H1 (cell line): Measurements from ENCODE around the gene CPED1. TPM values are rescaled to one million over a fixed set of nuclear protein-coding genes. Genes with fewer than 3 reads are reported as not detected.

Source experiments
- CTCF ChIA-PET: fragments of 300-600 bp; sonication (Branson Sonifier 250); formaldehyde crosslinking; loops from one replicate; lab custom pipeline; 2021; ENCODE audit not compliant: partially characterized antibody; lab: Charles Lee
- POLR2A ChIA-PET: fragments of 300-600 bp; sonication (Branson Sonifier 250); formaldehyde crosslinking; loops from one replicate; lab custom pipeline; 2021; ENCODE audit warnings: inconsistent platforms; ENCODE audit not compliant: partially characterized antibody; lab: Charles Lee
- DNase-seq, 2 experiments: peaks; one replicate each; pipeline versions ENCODE4 v3.0.0 to v3.0.0-alpha.2; 2010 to 2022; ENCODE audit warnings: low spot score in 2 of 2, low read depth in 1 of 2, mixed read lengths in 1 of 2
- FAIRE-seq: peaks from 2 replicates; lab custom pipeline; 2011; peaks lifted over from hg19 to GRCh38; lab: Jason Lieb, UNC
- H2AFZ ChIP-seq: 2 replicates; pipeline ENCODE4 v1.8.1; 2012; ENCODE audit warnings: low read length, inconsistent platforms
- H2AK5ac ChIP-seq: 2 replicates; pipeline ENCODE4 v1.6.1; 2013; ENCODE audit warnings: low read depth, low read length
- H2BK120ac ChIP-seq: replicated peaks from 2 replicates; pipeline ENCODE3; 2013; ENCODE audit warnings: low read depth, low read length, inconsistent platforms
- H2BK12ac ChIP-seq: 2 replicates; pipeline ENCODE4 v1.6.1; 2013; ENCODE audit warnings: low read depth, low read length
- H2BK15ac ChIP-seq: 2 replicates; pipeline ENCODE4 v1.6.1; 2013; ENCODE audit warnings: low read length
- H2BK20ac ChIP-seq: 2 replicates; pipeline ENCODE4 v1.6.1; 2013; ENCODE audit warnings: low read length
- H2BK5ac ChIP-seq: 2 replicates; pipeline ENCODE4 v1.6.1; 2013; ENCODE audit warnings: low read depth, low read length
- H3K14ac ChIP-seq: 2 replicates; pipeline ENCODE4 v1.6.1; 2013; ENCODE audit warnings: inconsistent platforms; ENCODE audit not compliant: insufficient read length
- H3K18ac ChIP-seq: 2 replicates; pipeline ENCODE4 v1.6.1; 2013; ENCODE audit warnings: low read length; ENCODE audit errors: extremely low read depth
- H3K23ac ChIP-seq: 2 replicates; pipeline ENCODE4 v1.6.1; 2013; ENCODE audit warnings: inconsistent platforms; ENCODE audit not compliant: insufficient read length
- H3K23me2 ChIP-seq: 2 replicates; pipeline ENCODE4 v1.6.1; 2013; ENCODE audit warnings: low read depth, low read length
- H3K27ac ChIP-seq: 2 replicates; pipeline ENCODE4 v1.6.1; 2011; ENCODE audit warnings: low read depth, low read length, inconsistent platforms
- H3K27me3 ChIP-seq, 4 experiments: replicated peaks in 1 of 4; 1 replicate in 1 of 4; 2 replicates in 3 of 4; pipeline versions ENCODE4 v1.6.1 to v1.8.1; 2011 to 2013; ENCODE audit warnings: low read length in 3 of 4, mild to moderate bottlenecking in 3 of 4, inconsistent platforms in 2 of 4, mixed read lengths in 2 of 4, moderate library complexity in 1 of 4; ENCODE audit not compliant: control insufficient read depth in 3 of 4, insufficient read depth in 3 of 4; ENCODE audit errors: extremely low read depth in 1 of 4
- H3K36me3 ChIP-seq, 4 experiments: 2 replicates each; pipeline versions ENCODE4 v1.6.1 to v1.8.1; 2011 to 2013; ENCODE audit warnings: mild to moderate bottlenecking in 4 of 4, low read length in 3 of 4, moderate library complexity in 2 of 4, control low read depth in 1 of 4, inconsistent platforms in 1 of 4; ENCODE audit not compliant: insufficient read depth in 4 of 4, control insufficient read depth in 2 of 4
- H3K4ac ChIP-seq: replicated peaks from 2 replicates; pipeline ENCODE3; 2013; ENCODE audit warnings: low read length, low read depth, mixed read lengths, inconsistent platforms; ENCODE audit not compliant: insufficient read length
- H3K4me1 ChIP-seq, 4 experiments: replicated peaks in 1 of 4; 1 replicate in 1 of 4; 2 replicates in 3 of 4; pipeline versions ENCODE4 v1.6.1 to v1.8.1; 2011 to 2013; ENCODE audit warnings: low read length in 3 of 4, inconsistent platforms in 2 of 4, mixed read lengths in 1 of 4; ENCODE audit not compliant: insufficient read depth in 4 of 4, control insufficient read depth in 3 of 4
- H3K4me2 ChIP-seq, 2 experiments: 2 replicates each; pipeline versions ENCODE4 v1.6.1 to v1.8.1; 2011 to 2013; ENCODE audit warnings: low read depth in 2 of 2, low read length in 2 of 2, control low read depth in 1 of 2, inconsistent platforms in 1 of 2, mild to moderate bottlenecking in 1 of 2; ENCODE audit not compliant: insufficient read depth in 1 of 2
- H3K4me3 ChIP-seq, 4 experiments: fragments of 200-600, 300-600 bp in 1 of 4; sonication (generic), shearing (Covaris generic), sonication (Bioruptor Twin) in 1 of 4; 2 replicates each; pipeline versions ENCODE4 v1.5.1 to v1.8.1; 2011 to 2016; ENCODE audit warnings: low read length in 4 of 4, low read depth in 3 of 4, control low read depth in 2 of 4, inconsistent platforms in 2 of 4, mild to moderate bottlenecking in 2 of 4, mixed read lengths in 1 of 4, moderate library complexity in 1 of 4; ENCODE audit not compliant: insufficient read depth in 2 of 4; ENCODE audit errors: extremely low read depth in 1 of 4
- H3K56ac ChIP-seq: replicated peaks from 2 replicates; pipeline ENCODE3; 2013; ENCODE audit warnings: low read depth, mild to moderate bottlenecking, mixed read lengths, low read length, inconsistent platforms; ENCODE audit not compliant: insufficient read length
- H3K79me1 ChIP-seq: 2 replicates; pipeline ENCODE4 v1.6.1; 2013; ENCODE audit warnings: low read depth, low read length, control low read depth
- H3K79me2 ChIP-seq, 2 experiments: 2 replicates each; pipeline versions ENCODE4 v1.6.1 to v1.8.1; 2012 to 2013; ENCODE audit warnings: low read length in 2 of 2, mild to moderate bottlenecking in 2 of 2, inconsistent platforms in 1 of 2; ENCODE audit not compliant: insufficient read depth in 2 of 2, control insufficient read depth in 1 of 2
- H3K9ac ChIP-seq, 4 experiments: replicated peaks in 1 of 4; 1 replicate in 1 of 4; 2 replicates in 3 of 4; pipeline versions ENCODE4 v1.6.1 to v1.8.1; 2011 to 2013; ENCODE audit warnings: low read depth in 3 of 4, low read length in 3 of 4, control low read depth in 2 of 4, mild to moderate bottlenecking in 2 of 4, moderate library complexity in 2 of 4, inconsistent platforms in 1 of 4; ENCODE audit errors: extremely low read depth in 1 of 4
- H3K9me3 ChIP-seq, 2 experiments: 2 replicates each; pipeline versions ENCODE4 v1.6.1 to v1.8.1; 2012 to 2013; ENCODE audit warnings: mild to moderate bottlenecking in 2 of 2, moderate library complexity in 2 of 2, control low read depth in 1 of 2, inconsistent platforms in 1 of 2, low read depth in 1 of 2, low read length in 1 of 2, mixed read lengths in 1 of 2; ENCODE audit not compliant: insufficient read depth in 2 of 2
- H4K20me1 ChIP-seq, 2 experiments: replicated peaks in 1 of 2; 2 replicates each; pipeline versions ENCODE3 to v1.8.1; 2011 to 2013; ENCODE audit warnings: inconsistent platforms in 2 of 2, low read length in 2 of 2, mild to moderate bottlenecking in 1 of 2; ENCODE audit not compliant: insufficient read depth in 2 of 2, control insufficient read depth in 1 of 2
- H4K5ac ChIP-seq: 2 replicates; pipeline ENCODE4 v1.6.1; 2013; ENCODE audit warnings: low read length, low read depth, mixed read lengths, inconsistent platforms; ENCODE audit not compliant: insufficient read length
- H4K8ac ChIP-seq: 2 replicates; pipeline ENCODE4 v1.8.0; 2013; ENCODE audit warnings: mild to moderate bottlenecking, moderate library complexity, low read length, inconsistent platforms; ENCODE audit not compliant: insufficient read depth; ENCODE audit errors: extremely low read depth
- H4K91ac ChIP-seq: replicated peaks from 2 replicates; pipeline ENCODE3; 2013; ENCODE audit warnings: low read length, mixed read lengths, inconsistent platforms; ENCODE audit not compliant: insufficient read length
- ASH2L ChIP-seq: fragments of 200-600, 300-600 bp; sonication (generic); IDR thresholded peaks from one replicate; pipeline ENCODE4 v1.7.1; 2017; ENCODE audit warnings: low read length
- ATF3 ChIP-seq: IDR thresholded peaks from 2 replicates; pipeline ENCODE4 v1.6.1; 2011; ENCODE audit warnings: low read depth, mild to moderate bottlenecking, low read length; ENCODE audit not compliant: insufficient read depth
- BRCA1 ChIP-seq: IDR thresholded peaks from 2 replicates; pipeline ENCODE4 v1.6.1; 2012; ENCODE audit warnings: low read depth, low read length, improper control_type of control experiment
- EP300 ChIP-seq, 2 experiments: IDR thresholded peaks; 1 replicate in 1 of 2; 2 replicates in 1 of 2; pipeline ENCODE4 v1.6.1; 2011 to 2012; ENCODE audit warnings: low read depth in 2 of 2, low read length in 2 of 2, mild to moderate bottlenecking in 2 of 2, borderline replicate concordance in 1 of 2, inconsistent platforms in 1 of 2, moderate library complexity in 1 of 2
- EZH2 ChIP-seq: fragments of 200-600 bp; sonication (generic); IDR thresholded peaks from 2 replicates; pipeline ENCODE4 v1.7.1; 2012; ENCODE audit warnings: low read depth, mild to moderate bottlenecking, moderate library complexity, low read length, inconsistent platforms; ENCODE audit not compliant: severe bottlenecking
- FOSL1 ChIP-seq: IDR thresholded peaks from 2 replicates; pipeline ENCODE4 v1.6.1; 2011; ENCODE audit warnings: mild to moderate bottlenecking, low read depth, low read length, moderate library complexity; ENCODE audit not compliant: insufficient read depth
- GABPA ChIP-seq: IDR thresholded peaks from 2 replicates; pipeline ENCODE4 v1.6.1; 2011; ENCODE audit warnings: mild to moderate bottlenecking, low read length, moderate library complexity, borderline replicate concordance; ENCODE audit not compliant: insufficient read depth
- KDM1A ChIP-seq: fragments of 200-600, 300-600 bp; sonication (generic); IDR thresholded peaks from 2 replicates; pipeline ENCODE4 v1.7.1; 2016; ENCODE audit warnings: mild to moderate bottlenecking, low read length, borderline replicate concordance
- PHF8 ChIP-seq: fragments of 200-600 bp; sonication (generic); conservative IDR thresholded peaks from 2 replicates; pipeline ENCODE4 v1.7.1; 2012; ENCODE audit warnings: low read depth, mild to moderate bottlenecking, inconsistent platforms, low read length, moderate library complexity
- SIN3A ChIP-seq, 2 experiments: IDR thresholded peaks in 1 of 2; conservative IDR thresholded peaks in 1 of 2; 2 replicates each; pipeline ENCODE4 v1.6.1; 2011 to 2012; ENCODE audit warnings: low read length in 2 of 2, improper control_type of control experiment in 1 of 2, low read depth in 1 of 2, mild to moderate bottlenecking in 1 of 2
- SIRT6 ChIP-seq: IDR thresholded peaks from one replicate; pipeline ENCODE4 v1.7.1; 2012; ENCODE audit warnings: low read length, inconsistent platforms
- TAF7 ChIP-seq: optimal IDR thresholded peaks from 2 replicates; pipeline ENCODE3; 2011; ENCODE audit warnings: low read depth, mild to moderate bottlenecking, inconsistent platforms, low read length, moderate library complexity, borderline replicate concordance
- polyA plus RNA-seq, 7 experiments: library from polyadenylated mRNA; depleted of rRNA in 3 of 7; stranded (reverse) in 5 of 7; unstranded in 2 of 7; fragments of >200 nt in 5 of 7; fragments of 200-250 nt in 2 of 7; gene quantifications; 1 replicate in 5 of 7; 2 replicates in 1 of 7; 4 replicates in 1 of 7; pipeline versions ENCODE4 v1.2.1 to v1.2.3, GENCODE V29; 2011 to 2013; ENCODE audit warnings: missing spikeins in 2 of 7, mixed read lengths in 2 of 7
- total RNA-seq: library from RNA; stranded (reverse); fragmentation: NEBNext Ultra II Directional; extraction: Animal tissue kit (Norgen Biotek cat#: 25700); gene quantifications from 2 replicates; pipeline ENCODE4 v1.2.1, GENCODE V29; 2021

The CPED1 gene
- total and polyA plus RNA-seq, 2 of the 8 experiments (the other 6 are each of a cell fraction or from before 2014, with no cell fraction given): 0.08 to 0.39 TPM

- Histone ChIP-seq H3K23ac (no peak overlapping the region), H4K5ac (no peak overlapping the region), H3K36me3 (no peaks in the 10 kb centered on the region), H3K4me1 (peaks cover 0 to 4% (median 3%) of the 10 kb centered on the region in 4 experiments; a peak in 4 of 7 replicates), H3K79me1 (no peaks in the 10 kb centered on the region), H4K20me1 (no peaks in the 10 kb centered on the region), H3K56ac (no peak overlapping the region), H2BK15ac (no peak overlapping the region), H3K9ac (no peak overlapping the region), H3K27me3 (peaks cover 0 to 20% (median 12%) of the 10 kb centered on the region in 4 experiments; a peak in 5 of 7 replicates), H3K18ac (no peak overlapping the region), H3K4ac (no peak overlapping the region), H3K4me3 (no peak overlapping the region), H2BK20ac (no peak overlapping the region), H4K91ac (no peak overlapping the region), H3K23me2 (0 out of 2 replicates have a peak, but pooled peaks cover 2% of the 10 kb centered on the region), H2BK12ac (no peak overlapping the region), H2AFZ (no peak overlapping the region), H4K8ac (no peak overlapping the region), H2BK120ac (no peak overlapping the region), H2BK5ac (no peak overlapping the region), H3K27ac (no peak overlapping the region), H2AK5ac (no peak overlapping the region), H3K4me2 (no peak overlapping the region), H3K14ac (no peak overlapping the region), H3K79me2 (no peaks in the 10 kb centered on the region), H3K9me3 (no peaks in the 10 kb centered on the region)
- ChIA-PET POLR2A (interaction anchor here (0.7 kb wide), 1 partner anchor 33 kb away, joined by 3 read pairs; no protein-coding TSS in a partner anchor), CTCF (interaction anchor here (8.4 kb wide), 1 partner anchor 87 kb away, joined by 139 read pairs; no protein-coding TSS in a partner anchor)
- FAIRE-seq (no peak), DNase-seq (no peak)
- TF ChIP-seq FOSL1: no peak
- TF ChIP-seq SIRT6: no peak
- no peak for TF ChIP-seq PHF8
- TF ChIP-seq EP300 (IDR thresholded peaks at IDR 0.05; ENCODE audit: borderline replicate concordance in 1 of 2, low read depth in 2 of 2, low read length in 2 of 2): no peak
- TF ChIP-seq KDM1A: no peak
- TF ChIP-seq TAF7: no peak
- TF ChIP-seq SIN3A (conservative IDR thresholded peaks at IDR 0.05 in 1 of 2, IDR thresholded peaks at IDR 0.05 in 1 of 2; ENCODE audit: low read depth in 1 of 2, low read length in 2 of 2): no peak
- TF ChIP-seq EZH2: no peak
- TF ChIP-seq ATF3: no peak
- no peak for TF ChIP-seq GABPA
- no peak for TF ChIP-seq ASH2L
- no peak for TF ChIP-seq BRCA1
These were observed 3.9 kb downstream of the CPED1 start for GRCh38 chr7:120992272-120992964.
